Astrocyte (in vitro differentiated cells and primary cell): Measurements from ENCODE around the gene APOM.

ENCODE experiments used
- EZH2 ChIP-seq: IDR thresholded peaks from 2 replicates; pipeline ENCODE4 v1.6.1; 2012; ENCODE audit warnings: mild to moderate bottlenecking, low read length, inconsistent platforms; ENCODE audit not compliant: insufficient read depth
- TF ChIP-seq, protein P1 (sequence below): IDR thresholded peaks from 2 replicates; pipeline ENCODE4 v1.5.1; 2011; ENCODE audit warnings: low read depth, mild to moderate bottlenecking, inconsistent platforms, low read length, moderate library complexity; ENCODE audit not compliant: insufficient read depth

DNA sequence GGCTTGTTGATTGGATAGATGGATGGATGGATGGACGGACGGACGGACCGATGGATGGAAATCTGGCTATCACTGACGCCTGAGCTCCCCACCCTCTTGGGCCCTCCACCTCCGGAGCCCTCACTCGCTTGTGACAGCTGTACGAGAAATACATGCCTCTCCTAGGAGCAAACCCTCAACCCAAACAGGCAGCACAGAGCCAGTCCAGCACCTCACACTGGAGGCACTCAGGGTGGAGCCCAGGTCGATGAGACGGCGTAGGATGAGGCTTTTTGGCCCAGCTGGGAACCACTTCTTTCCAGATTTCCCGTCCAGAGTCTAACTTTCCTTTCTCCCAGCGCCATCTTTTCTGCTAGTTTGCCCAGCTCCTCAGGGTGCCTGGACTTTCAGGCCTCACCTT, 27.9 kb downstream of the APOM start:
- TF ChIP-seq, protein P1, sequence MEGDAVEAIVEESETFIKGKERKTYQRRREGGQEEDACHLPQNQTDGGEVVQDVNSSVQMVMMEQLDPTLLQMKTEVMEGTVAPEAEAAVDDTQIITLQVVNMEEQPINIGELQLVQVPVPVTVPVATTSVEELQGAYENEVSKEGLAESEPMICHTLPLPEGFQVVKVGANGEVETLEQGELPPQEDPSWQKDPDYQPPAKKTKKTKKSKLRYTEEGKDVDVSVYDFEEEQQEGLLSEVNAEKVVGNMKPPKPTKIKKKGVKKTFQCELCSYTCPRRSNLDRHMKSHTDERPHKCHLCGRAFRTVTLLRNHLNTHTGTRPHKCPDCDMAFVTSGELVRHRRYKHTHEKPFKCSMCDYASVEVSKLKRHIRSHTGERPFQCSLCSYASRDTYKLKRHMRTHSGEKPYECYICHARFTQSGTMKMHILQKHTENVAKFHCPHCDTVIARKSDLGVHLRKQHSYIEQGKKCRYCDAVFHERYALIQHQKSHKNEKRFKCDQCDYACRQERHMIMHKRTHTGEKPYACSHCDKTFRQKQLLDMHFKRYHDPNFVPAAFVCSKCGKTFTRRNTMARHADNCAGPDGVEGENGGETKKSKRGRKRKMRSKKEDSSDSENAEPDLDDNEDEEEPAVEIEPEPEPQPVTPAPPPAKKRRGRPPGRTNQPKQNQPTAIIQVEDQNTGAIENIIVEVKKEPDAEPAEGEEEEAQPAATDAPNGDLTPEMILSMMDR, result no peak
- no peak for TF ChIP-seq EZH2
